BLaER1 (cell line): ENCODE results near the gene FHL2.

Source experiments
- H3K27ac ChIP-seq: shearing (Covaris generic); formaldehyde crosslinking; 2 replicates; pipeline ENCODE4 v1.8.1; 2022
- H3K27me3 ChIP-seq: shearing (Covaris generic); formaldehyde crosslinking; 2 replicates; pipeline ENCODE4 v1.8.1; 2022
- H3K36me3 ChIP-seq: shearing (Covaris generic); formaldehyde crosslinking; 2 replicates; pipeline ENCODE4 v1.8.1; 2022
- H3K4me1 ChIP-seq: shearing (Covaris generic); formaldehyde crosslinking; 2 replicates; pipeline ENCODE4 v1.8.1; 2022
- H3K4me2 ChIP-seq: shearing (Covaris generic); formaldehyde crosslinking; 2 replicates; pipeline ENCODE4 v1.8.1; 2022
- H3K4me3 ChIP-seq: shearing (Covaris generic); formaldehyde crosslinking; 2 replicates; pipeline ENCODE4 v1.8.1; 2022
- H3K9ac ChIP-seq: shearing (Covaris generic); formaldehyde crosslinking; 2 replicates; pipeline ENCODE4 v1.8.1; 2022
- H3K9me3 ChIP-seq: shearing (Covaris generic); formaldehyde crosslinking; 2 replicates; pipeline ENCODE4 v1.8.1; 2022
- H4K20me1 ChIP-seq: shearing (Covaris generic); formaldehyde crosslinking; 2 replicates; pipeline ENCODE4 v1.8.1; 2022
- Cebpa-rat ChIP-seq: shearing (Covaris generic); IDR thresholded peaks from 2 replicates; pipeline ENCODE4 v1.8.1; 2022

The FHL2 gene

GRCh38 chr2:105399207-105399861 is 483 bp upstream of the FHL2 start:
- H3K4me2 ChIP-seq: no peak overlapping the region
- TF ChIP-seq Cebpa-rat: no peak
- H3K36me3 ChIP-seq: no peaks in the 10 kb centered on the region
- no peak overlapping the region for H3K4me3 ChIP-seq
- H3K9me3 ChIP-seq: peaks cover 14% of the 10 kb centered on the region
- H4K20me1 ChIP-seq: no peaks in the 10 kb centered on the region
- H3K27me3 ChIP-seq: no peaks in the 10 kb centered on the region
- H3K4me1 ChIP-seq: no peaks in the 10 kb centered on the region
- no peak overlapping the region for H3K27ac ChIP-seq
- H3K9ac ChIP-seq: no peak overlapping the region

DNA sequence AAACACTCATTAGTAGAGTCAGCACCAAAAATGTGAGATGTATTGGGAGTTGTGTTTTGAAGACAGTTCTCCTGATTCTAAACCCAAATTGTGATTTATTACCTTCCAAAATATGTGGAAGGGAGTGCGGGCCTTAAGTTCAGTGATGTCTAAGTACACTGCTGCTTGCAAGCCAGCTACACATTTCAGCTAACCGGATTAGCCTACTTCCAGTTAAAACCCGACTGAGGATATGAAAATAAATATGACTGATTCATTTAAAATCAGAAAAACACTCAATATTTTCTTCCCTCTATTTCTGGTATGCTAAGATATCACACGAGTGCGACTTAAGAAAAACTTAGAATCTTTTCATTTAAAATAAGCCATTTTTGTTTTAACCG is 907 bp downstream of the FHL2 start:
- no peak for TF ChIP-seq Cebpa-rat
- Histone ChIP-seq H3K9me3 (peaks cover 14% of the 10 kb centered on the region), H3K27ac (no peak overlapping the region), H3K27me3 (no peaks in the 10 kb centered on the region), H3K4me3 (no peak overlapping the region), H3K9ac (no peak overlapping the region), H3K4me2 (no peak overlapping the region), H3K4me1 (no peaks in the 10 kb centered on the region), H3K36me3 (no peaks in the 10 kb centered on the region), H4K20me1 (no peaks in the 10 kb centered on the region)

DNA sequence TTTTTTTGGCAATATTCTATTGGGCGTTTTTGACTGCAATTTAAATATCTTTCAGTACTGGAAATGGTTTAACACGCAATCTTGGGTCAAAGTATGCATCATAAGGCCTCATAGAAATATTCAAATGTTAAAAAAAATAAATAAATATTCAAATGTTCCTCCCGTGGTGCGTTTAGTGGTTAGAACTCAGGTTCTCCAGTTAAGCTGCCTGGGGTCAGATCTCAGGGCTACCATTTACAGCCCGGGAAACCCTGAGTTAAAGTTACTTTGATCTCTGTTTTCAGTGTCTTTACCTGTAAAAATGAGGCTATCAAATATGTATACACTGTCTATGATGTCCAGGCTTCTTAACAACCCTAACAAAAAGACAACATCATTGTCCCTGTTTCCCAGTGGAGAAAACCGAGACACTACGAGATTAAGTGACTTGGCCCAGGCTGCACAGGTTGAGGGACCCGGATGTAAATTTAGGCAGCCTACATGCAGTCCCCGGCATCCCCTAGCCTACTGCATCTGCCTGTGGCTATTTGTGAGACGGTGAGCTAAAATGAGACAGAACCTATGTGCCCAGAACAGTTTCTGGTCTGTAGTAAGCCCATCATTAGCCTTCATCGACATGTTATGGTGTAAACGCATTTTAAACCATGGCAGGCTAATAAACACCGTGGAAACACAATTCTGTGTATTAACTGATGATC is 1.7 kb downstream of the FHL2 start:
- Histone ChIP-seq H3K4me1 (no peaks in the 10 kb centered on the region), H3K9ac (no peak overlapping the region), H3K4me3 (no peak overlapping the region), H3K9me3 (peaks cover 14% of the 10 kb centered on the region), H3K27ac (no peak overlapping the region), H3K27me3 (no peaks in the 10 kb centered on the region), H3K36me3 (no peaks in the 10 kb centered on the region), H3K4me2 (no peak overlapping the region), H4K20me1 (no peaks in the 10 kb centered on the region)
- no peak for TF ChIP-seq Cebpa-rat

DNA sequence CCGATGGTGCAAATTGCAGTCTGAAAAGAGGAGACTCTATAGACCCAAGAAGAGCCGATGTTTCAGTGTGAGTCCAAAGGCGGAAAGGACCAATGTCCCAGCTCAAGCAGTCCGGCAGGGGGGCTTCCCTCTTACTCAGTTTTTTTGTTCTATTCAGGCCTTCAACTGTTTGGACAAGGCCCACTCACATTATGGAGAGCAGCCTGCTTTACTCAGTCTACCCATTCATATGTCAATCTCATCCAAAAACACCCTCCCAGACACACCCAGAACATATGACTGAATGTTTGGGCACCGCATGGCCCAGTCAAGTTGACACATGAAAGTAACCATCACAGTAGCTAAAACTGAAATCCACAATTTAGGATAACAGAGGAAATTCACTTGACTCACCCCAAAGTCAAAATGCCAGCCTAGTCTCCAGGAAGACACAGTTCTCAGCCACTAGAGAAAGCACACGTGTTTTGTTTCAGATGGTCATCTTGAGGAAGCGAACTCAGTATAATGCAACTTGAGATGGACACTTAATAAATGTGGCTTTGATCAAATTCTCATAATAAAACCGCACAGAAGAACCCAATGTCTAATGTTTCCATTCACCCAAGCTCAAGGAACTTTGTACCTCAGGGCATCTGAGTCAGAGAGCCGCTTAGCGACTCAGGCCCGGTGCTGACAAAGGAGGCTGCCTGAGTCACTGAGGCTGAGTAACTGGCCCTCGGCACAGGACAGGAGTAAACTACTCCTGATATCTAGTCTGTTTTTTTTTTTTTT is 2.4 kb downstream of the FHL2 start:
- no peak for TF ChIP-seq Cebpa-rat
- Histone ChIP-seq H3K4me1 (no peaks in the 10 kb centered on the region), H3K9ac (no peak overlapping the region), H3K4me2 (no peak overlapping the region), H3K27ac (no peak overlapping the region), H3K9me3 (peaks cover 14% of the 10 kb centered on the region), H3K4me3 (no peak overlapping the region), H3K27me3 (no peaks in the 10 kb centered on the region), H3K36me3 (no peaks in the 10 kb centered on the region), H4K20me1 (no peaks in the 10 kb centered on the region)

GRCh38 chr2:105395691-105396090 is 3.2 kb downstream of the FHL2 start:
- H3K36me3 ChIP-seq: no peaks in the 10 kb centered on the region
- peaks cover 14% of the 10 kb centered on the region for H3K9me3 ChIP-seq
- no peaks in the 10 kb centered on the region for H3K4me1 ChIP-seq
- no peak overlapping the region for H3K4me2 ChIP-seq
- no peak overlapping the region for H3K9ac ChIP-seq
- no peak for TF ChIP-seq Cebpa-rat
- H3K27ac ChIP-seq: no peak overlapping the region
- no peaks in the 10 kb centered on the region for H4K20me1 ChIP-seq
- no peaks in the 10 kb centered on the region for H3K27me3 ChIP-seq
- H3K4me3 ChIP-seq: no peak overlapping the region

DNA sequence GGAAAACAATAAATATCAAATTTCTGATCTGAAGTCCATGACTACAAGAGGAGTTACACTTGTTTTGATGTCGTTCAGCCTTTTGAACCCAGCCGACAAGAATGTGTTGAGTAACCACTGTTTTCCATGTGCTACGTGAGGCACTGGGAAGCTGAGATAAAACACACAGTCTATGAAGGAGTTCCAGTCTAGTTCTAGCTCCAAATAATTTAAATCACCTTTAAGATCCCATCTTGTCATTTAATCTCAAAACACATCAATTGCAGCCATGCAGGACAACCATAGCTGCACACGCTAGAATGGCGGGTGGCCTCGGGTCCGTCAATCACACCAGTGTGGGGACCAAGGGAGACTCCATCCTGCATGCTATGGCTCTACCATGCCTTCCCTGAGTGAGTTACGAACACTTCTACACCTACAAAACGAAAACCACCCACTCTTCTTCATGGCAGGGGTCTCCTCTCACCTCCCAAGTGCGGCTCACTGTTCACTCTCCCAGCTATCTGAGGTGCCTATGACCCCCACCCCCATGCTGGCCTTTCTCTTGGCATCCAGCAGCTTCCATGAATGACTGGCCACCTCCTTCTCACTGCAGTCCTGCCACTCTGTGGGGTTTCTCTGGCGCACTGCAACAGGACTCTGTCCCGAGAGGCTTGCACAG is 3.8 kb downstream of the FHL2 start:
- no peaks in the 10 kb centered on the region for H3K27me3 ChIP-seq
- no peaks in the 10 kb centered on the region for H3K36me3 ChIP-seq
- H3K4me2 ChIP-seq: no peak overlapping the region
- H3K27ac ChIP-seq: no peak overlapping the region
- no peaks in the 10 kb centered on the region for H4K20me1 ChIP-seq
- H3K9me3 ChIP-seq: peaks cover 14% of the 10 kb centered on the region
- H3K4me3 ChIP-seq: no peak overlapping the region
- TF ChIP-seq Cebpa-rat: no peak
- no peaks in the 10 kb centered on the region for H3K4me1 ChIP-seq
- no peak overlapping the region for H3K9ac ChIP-seq

GRCh38 chr2:105393373-105394055 is 5.3 kb downstream of the FHL2 start:
- H3K4me2 ChIP-seq: no peak overlapping the region
- no peaks in the 10 kb centered on the region for H3K36me3 ChIP-seq
- peaks cover 3% of the 10 kb centered on the region; the same call in 1 of the 2 replicates for H3K9me3 ChIP-seq

DNA sequence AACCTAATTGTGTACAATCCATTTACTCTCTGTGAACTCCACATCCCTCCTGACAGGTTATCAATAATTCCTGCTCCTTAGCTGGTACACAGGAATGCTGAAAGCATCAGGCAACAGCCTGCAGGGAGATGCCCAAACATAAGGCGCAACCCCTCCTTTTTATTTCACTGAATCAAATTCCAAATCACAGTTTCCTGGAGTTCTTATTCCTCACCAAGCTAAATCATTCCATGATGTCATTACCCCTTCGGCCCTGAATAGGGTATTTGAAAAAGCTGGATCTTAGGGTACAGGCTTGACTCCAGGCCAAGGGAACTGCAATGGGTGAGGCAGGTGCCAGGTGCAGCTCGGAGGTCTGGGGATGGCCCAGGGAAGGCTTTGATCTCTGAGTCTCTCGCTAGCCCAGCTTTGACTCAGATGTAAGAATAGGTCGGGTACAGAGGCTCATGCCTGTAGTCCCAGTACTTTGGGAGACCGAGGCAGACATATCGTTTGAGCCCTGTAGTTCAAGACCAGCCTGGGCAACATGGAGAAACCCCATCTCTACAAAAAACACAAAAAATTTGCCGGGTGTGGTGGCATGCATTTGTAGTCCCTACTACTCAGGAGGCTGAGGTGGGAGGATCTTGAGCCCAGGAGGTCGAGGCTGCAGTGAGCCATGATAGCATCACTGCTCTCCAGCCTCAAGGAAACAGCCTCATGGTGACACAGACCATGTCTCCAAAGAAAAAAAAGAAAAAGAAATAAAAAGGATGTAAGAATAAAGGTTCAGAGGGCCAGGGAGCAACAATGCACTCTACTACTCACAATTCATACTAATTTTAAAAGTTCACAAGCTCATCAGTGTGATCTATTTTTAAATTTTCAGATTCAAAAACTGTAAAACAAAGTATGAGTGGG is 6.8 kb downstream of the FHL2 start:
- H3K36me3 ChIP-seq: no peaks in the 10 kb centered on the region
- H3K9me3 ChIP-seq: no peaks in the 10 kb centered on the region
- no peak overlapping the region for H3K4me3 ChIP-seq
- no peak overlapping the region for H3K9ac ChIP-seq
- no peaks in the 10 kb centered on the region for H3K27me3 ChIP-seq
- no peak for TF ChIP-seq Cebpa-rat
- no peak overlapping the region for H3K4me2 ChIP-seq
- H3K27ac ChIP-seq: no peak overlapping the region
- H3K4me1 ChIP-seq: no peaks in the 10 kb centered on the region
- H4K20me1 ChIP-seq: no peaks in the 10 kb centered on the region

More at GRCh38 chr2:105393373-105394055, 5.3 kb downstream of the FHL2 start:
- Histone ChIP-seq H3K27me3 (no peaks in the 10 kb centered on the region), H3K27ac (no peak overlapping the region), H3K9ac (no peak overlapping the region), H3K4me3 (no peak overlapping the region), H3K4me1 (no peaks in the 10 kb centered on the region), H4K20me1 (no peaks in the 10 kb centered on the region)
- TF ChIP-seq Cebpa-rat: no peak
